Epithelial cell of esophagus (primary cell): ENCODE results near the gene KRT13.

Experiments
- DNase-seq: peaks from one replicate; pipeline ENCODE4 v3.0.0; 2010; ENCODE audit warnings: low read depth
- H3K4me3 ChIP-seq: 2 replicates; pipeline ENCODE4 v1.5.1; 2011; ENCODE audit warnings: mild to moderate bottlenecking, low read length, control low read depth
- TF ChIP-seq, protein P1 (sequence below): IDR thresholded peaks from 2 replicates; pipeline ENCODE4 v1.5.1; 2011; ENCODE audit warnings: low read depth, mild to moderate bottlenecking, low read length, control low read depth, inconsistent platforms; ENCODE audit not compliant: insufficient read depth; ENCODE audit errors: missing control alignments

The KRT13 gene

DNA sequence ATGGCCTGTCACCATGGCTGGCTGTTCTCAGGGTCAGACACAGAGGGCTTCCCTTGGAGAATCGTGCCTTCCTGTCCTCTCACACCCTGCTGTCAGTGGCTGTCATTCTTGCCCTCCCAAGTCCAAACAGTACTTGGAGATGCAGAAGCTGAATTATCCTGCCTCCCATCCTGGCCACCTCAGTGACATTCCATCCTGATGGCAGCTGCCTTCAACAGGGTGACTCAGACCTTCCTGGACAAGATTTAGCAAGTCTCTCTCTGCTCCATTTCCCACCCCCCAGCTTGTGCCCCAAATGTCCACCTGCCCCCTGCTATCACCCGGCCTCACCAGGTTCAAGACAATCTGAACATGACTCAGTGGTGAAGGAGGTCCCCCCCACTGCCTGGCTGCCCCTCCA is 10.9 kb downstream of the KRT13 start:
- DNase-seq = peak; percentile 67
- TF ChIP-seq, protein P1, sequence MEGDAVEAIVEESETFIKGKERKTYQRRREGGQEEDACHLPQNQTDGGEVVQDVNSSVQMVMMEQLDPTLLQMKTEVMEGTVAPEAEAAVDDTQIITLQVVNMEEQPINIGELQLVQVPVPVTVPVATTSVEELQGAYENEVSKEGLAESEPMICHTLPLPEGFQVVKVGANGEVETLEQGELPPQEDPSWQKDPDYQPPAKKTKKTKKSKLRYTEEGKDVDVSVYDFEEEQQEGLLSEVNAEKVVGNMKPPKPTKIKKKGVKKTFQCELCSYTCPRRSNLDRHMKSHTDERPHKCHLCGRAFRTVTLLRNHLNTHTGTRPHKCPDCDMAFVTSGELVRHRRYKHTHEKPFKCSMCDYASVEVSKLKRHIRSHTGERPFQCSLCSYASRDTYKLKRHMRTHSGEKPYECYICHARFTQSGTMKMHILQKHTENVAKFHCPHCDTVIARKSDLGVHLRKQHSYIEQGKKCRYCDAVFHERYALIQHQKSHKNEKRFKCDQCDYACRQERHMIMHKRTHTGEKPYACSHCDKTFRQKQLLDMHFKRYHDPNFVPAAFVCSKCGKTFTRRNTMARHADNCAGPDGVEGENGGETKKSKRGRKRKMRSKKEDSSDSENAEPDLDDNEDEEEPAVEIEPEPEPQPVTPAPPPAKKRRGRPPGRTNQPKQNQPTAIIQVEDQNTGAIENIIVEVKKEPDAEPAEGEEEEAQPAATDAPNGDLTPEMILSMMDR = no peak
- H3K4me3 ChIP-seq = no peak overlapping the region

DNA sequence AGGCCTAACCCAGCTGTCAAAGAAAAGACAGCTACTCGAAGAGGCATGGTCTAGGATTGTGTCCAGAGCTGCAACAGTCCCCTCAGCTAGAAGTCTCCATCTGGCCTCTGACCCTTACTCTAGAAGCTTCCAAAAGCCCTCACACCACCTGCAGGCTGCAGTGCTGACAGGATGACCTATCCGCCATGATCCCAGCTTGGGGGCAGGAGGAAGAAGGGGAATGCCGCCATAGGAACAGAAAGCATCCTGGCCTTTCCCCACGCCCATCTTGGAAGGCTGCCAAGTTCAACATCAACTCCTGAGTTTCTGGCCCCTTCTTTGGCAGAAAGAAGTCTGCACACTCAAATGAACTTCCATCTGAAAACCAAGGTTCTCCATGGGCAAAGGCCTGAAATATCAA is 12.6 kb downstream of the KRT13 start:
- TF ChIP-seq, protein P1 = no peak
- no peak for DNase-seq
- H3K4me3 ChIP-seq = no peak overlapping the region

DNA sequence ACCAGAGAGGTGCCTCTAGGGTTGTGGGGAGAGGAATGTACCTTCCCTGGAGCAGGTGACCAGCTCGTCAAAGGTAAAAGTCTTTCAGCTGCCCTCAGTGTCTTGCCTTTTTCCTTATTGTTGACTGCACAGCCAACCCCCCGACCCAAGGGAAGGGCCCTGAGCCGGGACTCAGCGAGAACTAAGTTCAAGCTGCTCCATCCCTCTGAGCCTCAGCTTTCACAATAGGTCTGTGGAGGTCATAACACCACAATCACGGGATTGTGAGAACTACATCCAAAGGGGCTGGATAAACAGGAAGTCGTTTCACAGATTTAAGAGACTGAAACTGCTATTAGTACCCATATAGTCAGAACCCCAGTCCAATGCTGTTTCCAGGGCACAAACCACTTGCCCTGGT is 13.1 kb downstream of the KRT13 start:
- DNase-seq = no peak
- no peak overlapping the region for H3K4me3 ChIP-seq
- TF ChIP-seq, protein P1 = no peak

DNA sequence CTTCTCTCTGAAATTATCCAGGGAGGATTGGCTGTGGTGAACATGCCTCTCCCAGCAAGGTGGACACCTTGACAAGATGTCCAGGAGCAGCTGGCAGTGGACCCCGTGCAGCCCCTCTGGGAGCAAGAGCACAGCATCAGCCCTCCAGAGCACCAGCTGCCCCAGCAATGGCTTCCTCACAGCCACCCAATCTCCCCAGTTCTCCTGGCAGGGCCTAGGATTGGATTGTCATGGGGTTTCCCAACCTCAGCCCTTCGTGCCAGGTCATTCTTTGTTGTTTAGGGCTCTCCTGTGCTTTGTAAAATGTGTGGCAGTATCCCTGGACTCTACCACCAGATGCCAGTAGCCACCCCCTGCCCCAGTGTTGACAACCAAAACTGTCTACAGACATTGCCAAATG is 13.9 kb downstream of the KRT13 start:
- DNase-seq = no peak
- TF ChIP-seq, protein P1 = no peak
- no peak overlapping the region for H3K4me3 ChIP-seq

DNA sequence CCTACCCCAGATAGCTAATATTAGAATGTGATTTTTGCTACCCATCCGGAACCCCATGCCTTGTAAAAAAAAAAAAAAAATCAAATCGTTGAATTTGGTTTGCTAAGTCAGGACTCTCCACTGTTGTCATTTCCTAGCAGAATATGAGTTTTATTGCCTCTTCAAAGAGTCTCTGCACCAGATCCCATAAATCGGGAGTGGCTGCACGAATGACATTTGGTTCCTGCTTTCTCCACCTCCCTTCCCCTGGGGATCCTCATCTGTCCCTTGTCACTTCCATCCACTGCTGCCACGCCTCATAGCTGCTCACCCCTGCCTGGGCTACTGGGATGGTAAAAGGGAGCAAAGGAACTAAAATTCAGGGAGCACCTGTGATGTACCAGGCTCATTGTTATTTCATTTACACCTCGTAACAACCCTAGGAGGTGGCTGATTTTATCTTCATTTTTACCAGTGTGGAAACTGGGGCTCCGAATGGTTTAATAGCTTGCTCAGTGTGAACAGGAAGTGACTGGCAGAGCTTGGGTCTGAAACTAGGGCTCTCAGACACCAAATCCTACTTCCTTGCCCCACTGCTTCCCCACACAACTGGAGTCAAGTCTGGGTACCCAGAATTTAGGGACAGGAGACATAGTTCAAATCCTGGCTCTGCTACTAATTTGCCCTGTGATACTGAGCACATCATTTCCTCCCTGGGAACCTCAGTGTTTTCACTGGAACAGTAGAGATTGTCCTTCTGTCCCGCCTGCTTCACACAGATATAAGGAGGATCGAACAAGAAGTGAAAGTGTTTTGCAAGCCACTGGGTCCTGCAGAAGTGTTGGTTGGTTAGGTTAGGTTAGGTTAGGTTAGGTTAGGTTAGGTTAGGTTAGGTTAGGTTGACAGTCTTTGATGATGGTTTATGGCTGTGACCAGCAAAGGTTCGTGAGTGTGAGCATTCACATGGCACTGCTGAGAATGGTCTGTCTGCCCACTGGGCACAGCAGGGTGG is 15.1 kb downstream of the KRT13 start:
- TF ChIP-seq, protein P1 = no peak
- DNase-seq = no peak
- H3K4me3 ChIP-seq = no peak overlapping the region

DNA sequence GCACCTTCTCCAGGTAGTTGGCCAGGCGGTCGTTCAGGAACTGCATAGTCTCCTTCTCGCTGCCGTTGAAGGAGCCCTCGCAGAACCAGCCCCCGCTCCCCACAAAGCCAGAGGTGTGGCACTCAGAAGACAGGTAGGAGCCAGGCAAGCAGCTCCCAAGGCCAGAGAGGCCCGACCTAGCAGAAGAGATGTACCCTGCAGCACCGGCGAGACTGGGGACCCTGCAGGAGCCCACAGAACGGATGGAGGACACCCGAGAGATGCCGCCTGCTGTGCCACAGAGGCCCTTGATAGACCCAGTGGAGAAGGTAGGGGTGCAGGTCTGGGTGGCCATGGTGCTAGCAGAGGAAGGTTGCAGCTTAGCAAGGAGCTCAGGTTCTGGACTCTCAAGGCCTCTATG is 15.9 kb downstream of the KRT13 start, which contains the start of gene KRT36:
TSS of gene KRT36 (minus strand) at position 380 of the 400 bp plus-strand sequence. CDS start at position 334, 46 bp downstream.
- TF ChIP-seq, protein P1 = no peak
- DNase-seq = no peak
- H3K4me3 ChIP-seq = no peak within 1 kb of the TSS
